Measurements from ENCODE around the gene AFP. TPM values are rescaled to one million over a fixed set of nuclear protein-coding genes. Genes with fewer than 3 reads are reported as not detected.
A peak's percentile ranks its signal among the peaks of the same experiment; 100 is the strongest.

The AFP gene
- total RNA-seq, 1 donor from 2014 or later, result not detected

GRCh38 chr4:73415807-73416238, 20.2 kb upstream of the AFP start:
- no peak for DNase-seq

GRCh38 chr4:73416423-73417087, 19.5 kb upstream of the AFP start:
- no peak for DNase-seq

- DNase-seq, result no peak
Measured at GRCh38 chr4:73417342-73417741, 18.7 kb upstream of the AFP start.

- no peak for DNase-seq
Measured at GRCh38 chr4:73417973-73418372, 18.0 kb upstream of the AFP start.

- DNase-seq, result no peak
Measured at GRCh38 chr4:73418677-73419076, 17.3 kb upstream of the AFP start.

- no peak for DNase-seq
Measured at GRCh38 chr4:73419106-73420038, 16.6 kb upstream of the AFP start.

GRCh38 chr4:73420615-73421014, 15.4 kb upstream of the AFP start:
- DNase-seq, result no peak

- DNase-seq, result no peak
Measured at GRCh38 chr4:73421708-73422457, 14.1 kb upstream of the AFP start.

- DNase-seq, result no peak
Measured at GRCh38 chr4:73422458-73422752, 13.6 kb upstream of the AFP start.

- DNase-seq, result no peak
Measured at GRCh38 chr4:73423184-73423583, 12.8 kb upstream of the AFP start.

GRCh38 chr4:73426666-73427065, 9.4 kb upstream of the AFP start:
- no peak for DNase-seq

GRCh38 chr4:73429118-73429517, 6.9 kb upstream of the AFP start:
- no peak for DNase-seq

- DNase-seq, result no peak
Measured at GRCh38 chr4:73429826-73430587, 6.0 kb upstream of the AFP start.

- DNase-seq, result no peak
Measured at GRCh38 chr4:73431813-73432168, 4.2 kb upstream of the AFP start.

- no peak for DNase-seq
Measured at GRCh38 chr4:73432169-73433000, 3.6 kb upstream of the AFP start.

GRCh38 chr4:73433140-73433539, 2.9 kb upstream of the AFP start:
- DNase-seq, result no peak

GRCh38 chr4:73434311-73434710, 1.7 kb upstream of the AFP start:
- DNase-seq, result peak; percentile 22

- no peak for DNase-seq
Measured at GRCh38 chr4:73436674-73437557, 895 bp downstream of the AFP start.

- DNase-seq, result no peak
Measured at GRCh38 chr4:73437558-73437956, 1.5 kb downstream of the AFP start.

GRCh38 chr4:73438048-73438447, 2.0 kb downstream of the AFP start:
- no peak for DNase-seq

Measured in dermis blood vessel endothelial cell (primary cell).